NCI-H1436 (cell line): ENCODE results near the gene CEP85.

Experiments
- DNase-seq: peaks from one replicate; lab custom pipeline; 2025; lab: John Stamatoyannopoulos, UW

Gene CEP85

GRCh38 chr1:26233903-26234643, at the start of gene CEP85:
CEP85 (plus strand) TSS chr1:26234200; CDS start chr1:26239784, 5,584 bp downstream.
- DNase-seq: peak; percentile 99

GRCh38 chr1:26184883-26185282, 49.1 kb upstream of the CEP85 start:
- DNase-seq: no peak

DNA sequence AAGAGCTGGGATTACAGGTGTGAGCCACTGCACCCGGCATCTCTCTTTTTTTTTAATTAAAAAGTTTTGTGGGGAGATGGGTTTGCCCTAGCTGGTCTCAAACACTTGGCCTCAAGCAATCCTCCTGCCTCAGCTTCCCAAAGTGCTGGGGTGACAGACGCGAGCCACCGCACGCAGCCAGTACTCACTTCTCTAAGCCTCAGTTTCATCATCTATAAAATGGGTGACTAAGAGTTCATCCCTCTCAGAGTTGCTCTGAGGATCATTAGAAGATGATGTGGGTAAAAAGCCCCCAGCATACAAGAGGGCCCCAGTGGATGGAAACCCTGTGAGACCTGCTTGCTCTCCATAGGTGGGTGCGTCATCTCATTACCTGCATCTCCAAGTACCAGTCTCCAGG, 46.1 kb upstream of the CEP85 start:
- no peak for DNase-seq

GRCh38 chr1:26188477-26188876, 45.5 kb upstream of the CEP85 start:
- DNase-seq: no peak

GRCh38 chr1:26189331-26189730, 44.7 kb upstream of the CEP85 start:
- DNase-seq: no peak

- no peak for DNase-seq
Measured at GRCh38 chr1:26189751-26190275, 44.2 kb upstream of the CEP85 start.

DNA sequence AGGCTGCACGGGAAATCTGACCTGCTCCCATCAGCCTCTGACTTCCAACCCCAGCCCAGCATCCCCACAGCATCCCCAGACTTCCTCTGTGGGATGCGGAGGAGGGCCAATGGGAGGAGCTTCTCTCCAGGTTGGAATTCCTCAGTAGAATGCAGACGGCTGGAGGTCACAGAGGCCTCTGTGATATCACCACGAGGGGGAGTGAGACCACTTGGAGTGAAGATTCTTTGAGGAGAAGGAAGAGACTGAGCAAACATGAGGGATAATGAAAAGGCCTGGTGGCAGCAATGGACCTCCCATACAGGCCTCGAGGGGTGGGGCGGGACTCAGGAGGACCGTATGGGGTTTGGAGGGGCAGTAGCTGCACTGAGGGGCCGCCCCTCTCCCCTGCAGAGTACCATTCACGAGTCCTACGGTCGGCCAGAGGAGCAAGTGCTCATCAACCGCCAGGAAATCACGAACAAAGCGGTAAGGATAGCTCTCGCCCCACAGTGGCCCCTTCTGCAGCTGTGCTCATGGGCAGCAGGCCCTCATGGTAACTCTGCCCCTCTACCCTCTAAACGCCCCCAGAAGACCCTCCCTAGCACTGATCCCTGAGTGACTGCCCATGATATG, 43.5 kb upstream of the CEP85 start, which contains the start of gene CATSPER4:
CATSPER4 (plus strand) TSS at position 230 of the 615 bp plus-strand sequence; CDS start at position 256, 26 bp downstream.
- DNase-seq: peak; percentile 8

GRCh38 chr1:26191739-26192138, 42.3 kb upstream of the CEP85 start:
- DNase-seq: no peak

- DNase-seq: no peak
Measured at GRCh38 chr1:26195805-26196204, 38.2 kb upstream of the CEP85 start.

- DNase-seq: no peak
Measured at GRCh38 chr1:26197301-26197700, 36.7 kb upstream of the CEP85 start.

DNA sequence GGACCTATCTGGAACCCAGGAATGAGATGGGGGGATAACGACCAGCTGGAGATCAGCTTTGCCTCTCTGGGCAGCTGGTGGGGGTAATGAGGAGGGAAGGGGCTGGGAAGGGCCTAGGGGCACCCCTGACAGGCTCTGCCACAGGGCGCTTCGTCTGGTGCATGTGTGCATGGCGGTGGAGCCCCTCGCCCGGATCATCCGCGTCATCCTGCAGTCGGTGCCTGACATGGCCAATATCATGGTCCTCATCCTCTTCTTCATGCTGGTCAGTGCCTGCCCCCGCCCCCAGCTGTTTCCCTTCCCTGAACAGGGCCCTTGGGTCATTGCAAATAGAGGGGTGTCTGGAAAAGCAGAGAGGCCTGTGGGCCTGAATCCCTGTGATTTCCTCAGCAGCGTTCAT, 36.2 kb upstream of the CEP85 start:
- DNase-seq: no peak

- DNase-seq: no peak
Measured at GRCh38 chr1:26200413-26200812, 33.6 kb upstream of the CEP85 start.

DNA sequence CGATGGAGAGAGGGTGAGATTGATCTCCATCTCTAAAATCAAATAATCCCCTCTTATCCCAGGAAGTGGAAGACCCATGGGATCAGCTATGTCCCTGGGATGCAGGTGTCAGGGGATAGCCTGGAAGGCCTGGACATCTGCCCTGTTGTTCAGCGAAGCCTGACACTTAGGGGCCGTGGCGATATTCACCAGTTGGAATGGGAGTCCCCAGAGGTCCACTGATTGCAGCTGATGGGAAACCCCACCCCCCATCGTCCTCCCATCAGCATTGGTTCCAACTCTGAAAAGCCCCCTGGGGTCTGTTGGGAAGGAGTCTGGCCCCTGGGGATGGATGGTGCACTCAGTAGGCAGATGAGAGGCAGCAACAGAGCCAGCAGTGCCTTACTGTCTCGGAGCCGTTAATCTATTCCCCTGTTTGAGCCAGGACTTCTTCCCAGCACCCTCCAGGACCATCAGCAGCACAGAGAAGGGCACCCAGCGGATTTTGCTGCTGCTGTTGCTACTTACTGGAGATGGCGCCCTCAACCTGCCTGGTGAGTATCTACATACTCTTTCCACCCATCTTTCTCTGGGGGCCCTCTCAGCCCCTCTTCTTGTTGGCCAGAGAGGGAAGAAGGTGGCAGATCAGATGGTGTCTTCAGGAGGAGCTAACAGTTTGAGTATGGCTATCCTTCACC, 30.2 kb upstream of the CEP85 start:
- no peak for DNase-seq

GRCh38 chr1:26210147-26210870, 23.7 kb upstream of the CEP85 start:
- no peak for DNase-seq

DNA sequence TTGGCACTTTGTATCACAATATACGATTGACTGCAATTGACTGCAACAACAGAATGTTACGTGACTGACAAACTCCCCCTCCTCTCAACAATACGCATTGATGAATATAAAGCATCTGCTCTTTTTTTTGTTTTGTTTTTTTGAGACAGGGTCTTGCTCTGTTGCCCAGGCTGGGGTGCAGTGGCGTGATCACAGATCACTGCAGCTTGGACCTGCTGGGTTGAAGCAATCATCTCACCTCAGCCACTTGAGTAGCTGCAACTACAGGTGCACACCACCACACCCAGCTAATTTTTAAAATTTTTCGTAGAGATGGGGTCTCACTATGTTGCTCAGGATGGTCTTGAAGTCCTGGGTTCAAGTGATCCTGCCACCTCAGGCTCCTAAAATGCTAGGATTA, 21.3 kb upstream of the CEP85 start:
- no peak for DNase-seq

DNA sequence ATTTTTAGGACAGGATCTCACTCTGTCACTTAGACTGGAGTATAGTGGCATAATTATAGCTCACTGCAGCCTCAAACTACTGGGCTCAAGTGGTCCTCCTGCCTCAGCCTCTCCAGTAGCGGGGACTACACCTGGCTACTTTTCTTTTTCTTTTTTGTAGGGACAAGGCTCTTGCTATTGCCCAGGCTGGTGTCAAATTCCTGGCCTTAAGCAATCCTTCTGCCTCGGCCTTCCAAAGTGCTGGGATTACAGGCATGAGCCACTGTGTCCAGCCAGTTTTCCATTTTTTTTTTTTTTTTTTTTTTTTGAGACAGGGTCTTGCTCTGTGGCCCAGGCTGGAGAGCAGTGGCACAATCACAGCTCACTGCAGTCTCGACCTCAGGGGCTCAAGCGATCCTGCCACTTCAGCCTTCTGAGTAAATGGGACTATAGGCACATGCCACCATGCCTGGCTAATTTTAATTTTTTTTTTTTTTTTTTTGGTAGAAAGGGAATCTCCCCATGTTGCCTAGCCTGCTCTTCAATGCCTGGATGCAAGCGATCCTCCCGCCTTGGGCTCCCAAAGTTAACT, 20.6 kb upstream of the CEP85 start:
- DNase-seq: no peak

GRCh38 chr1:26215246-26215645, 18.8 kb upstream of the CEP85 start:
- DNase-seq: no peak

GRCh38 chr1:26218906-26219494, 15.0 kb upstream of the CEP85 start:
- no peak for DNase-seq

DNA sequence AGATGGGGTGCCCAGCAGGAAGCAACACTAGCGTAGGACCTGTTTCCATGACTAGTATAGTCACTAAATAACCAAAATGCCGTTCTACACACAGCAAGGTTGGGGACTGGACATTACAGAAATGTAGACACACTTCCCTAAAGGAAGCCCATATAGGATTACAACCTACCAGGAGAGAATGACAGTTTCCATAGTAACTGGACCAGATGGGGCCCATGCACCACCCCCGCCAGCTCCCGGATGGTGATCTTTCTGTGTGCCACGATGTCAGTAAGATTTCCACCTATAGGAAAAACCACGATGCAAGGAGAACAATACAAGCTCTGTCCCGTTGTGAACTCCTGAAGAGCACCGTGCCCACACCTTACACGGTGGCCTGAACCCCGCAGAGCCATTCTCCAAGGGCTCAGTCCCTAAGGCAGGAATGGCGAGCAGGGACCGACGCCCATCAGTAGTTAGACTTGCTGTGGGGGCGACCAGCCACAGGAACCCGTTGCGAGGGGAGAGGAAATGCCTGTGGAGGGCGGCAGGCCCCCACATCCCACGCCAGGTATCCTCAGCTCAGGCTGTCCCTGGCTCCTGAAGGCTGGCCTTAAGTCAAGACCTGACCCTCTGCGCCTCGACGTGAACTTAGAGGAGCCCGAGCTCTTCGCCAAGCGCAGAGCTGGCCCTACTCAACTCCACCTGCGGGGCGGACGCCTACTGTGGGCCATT, 13.6 kb upstream of the CEP85 start:
- no peak for DNase-seq

- DNase-seq: no peak
Measured at GRCh38 chr1:26221094-26221493, 12.9 kb upstream of the CEP85 start.

GRCh38 chr1:26224606-26225005, 9.4 kb upstream of the CEP85 start:
- DNase-seq: no peak
